Neural cell (in vitro differentiated cells): ENCODE results near the gene SH3RF2. TPM values are rescaled to one million over a fixed set of nuclear protein-coding genes. Genes with fewer than 3 reads are reported as not detected.

ENCODE experiments used
- H2AFZ ChIP-seq: fragments of 200-600, 300-800 bp; sonication (generic), shearing (Covaris generic); 2 replicates; pipeline ENCODE4 v1.6.0; 2014; ENCODE audit warnings: low read depth, mild to moderate bottlenecking, antibody characterized with exemption, low read length, moderate library complexity
- H3F3A ChIP-seq: fragments of 200-600 bp; shearing (Covaris generic); 2 replicates; pipeline ENCODE4 v1.6.1; 2016; ENCODE audit warnings: mild to moderate bottlenecking, moderate library complexity, mixed read lengths, antibody characterized with exemption, low read length; ENCODE audit not compliant: insufficient read depth, poor library complexity, severe bottlenecking
- H3K27ac ChIP-seq: fragments of 200-600, 300-800 bp; sonication (generic), shearing (Covaris generic); 2 replicates; pipeline ENCODE4 v1.5.1; 2014; ENCODE audit warnings: mild to moderate bottlenecking, low read length, moderate library complexity
- H3K27me3 ChIP-seq: fragments of 300-800, 200-600 bp; sonication (generic), shearing (Covaris generic); 2 replicates; pipeline ENCODE4 v1.6.0; 2014; ENCODE audit warnings: mild to moderate bottlenecking, low read depth, low read length, moderate library complexity; ENCODE audit not compliant: insufficient read depth
- H3K36me3 ChIP-seq: fragments of 300-800, 200-600 bp; sonication (generic), shearing (Covaris generic); 2 replicates; pipeline ENCODE4 v1.5.1; 2014; ENCODE audit warnings: mild to moderate bottlenecking, antibody characterized with exemption, low read length, moderate library complexity; ENCODE audit not compliant: insufficient read depth
- H3K4me2 ChIP-seq: fragments of 300-800, 200-600 bp; sonication (generic), shearing (Covaris generic); 2 replicates; pipeline ENCODE4 v1.6.0; 2014; ENCODE audit warnings: mild to moderate bottlenecking, low read length
- H3K4me3 ChIP-seq: fragments of 300-800, 200-600 bp; sonication (generic), shearing (Covaris generic); 2 replicates; pipeline ENCODE4 v1.5.1; 2014; ENCODE audit warnings: mild to moderate bottlenecking, low read length, moderate library complexity
- H3K79me2 ChIP-seq: fragments of 200-600 bp; shearing (Covaris generic); replicated peaks from 2 replicates; pipeline ENCODE4 v1.6.0; 2014; ENCODE audit warnings: mild to moderate bottlenecking, low read length, moderate library complexity; ENCODE audit not compliant: insufficient read depth
- H3K9ac ChIP-seq: fragments of 300-800, 200-600 bp; sonication (generic), shearing (Covaris generic); 2 replicates; pipeline ENCODE4 v1.6.1; 2016; ENCODE audit warnings: mild to moderate bottlenecking, low read length, mixed read lengths
- H3K9me2 ChIP-seq: fragments of 200-600 bp; shearing (Covaris generic); 2 replicates; pipeline ENCODE4 v1.6.1; 2016; ENCODE audit warnings: mild to moderate bottlenecking, low read length, mixed read lengths; ENCODE audit not compliant: insufficient read depth
- H3K9me3 ChIP-seq: fragments of 200-600, 300-800 bp; sonication (generic), shearing (Covaris generic); 2 replicates; pipeline ENCODE4 v1.6.1; 2016; ENCODE audit warnings: mild to moderate bottlenecking, mixed run types, low read length, moderate library complexity, mixed read lengths
- H4K20me1 ChIP-seq: fragments of 200-600 bp; shearing (Covaris generic); 2 replicates; pipeline ENCODE4 v1.6.1; 2016; ENCODE audit warnings: mild to moderate bottlenecking, mixed run types; ENCODE audit not compliant: insufficient read depth
- EP300 ChIP-seq: fragments of 450-650 bp; conservative IDR thresholded peaks from 2 replicates; pipeline ENCODE4 v1.6.1; 2014; ENCODE audit warnings: antibody characterized with exemption, mild to moderate bottlenecking, moderate library complexity; ENCODE audit not compliant: poor library complexity, severe bottlenecking
- EZH2 ChIP-seq: fragments of 200-600, 300-800 bp; shearing (Covaris generic), sonication (generic); IDR thresholded peaks from 2 replicates; pipeline ENCODE4 v1.6.1; 2014; ENCODE audit warnings: antibody characterized with exemption, low read length, borderline replicate concordance, mild to moderate bottlenecking; ENCODE audit not compliant: insufficient read depth, poor library complexity, severe bottlenecking
- MXI1 ChIP-seq: fragments of 450-650 bp; conservative IDR thresholded peaks from 2 replicates; pipeline ENCODE4 v1.6.1; 2014; ENCODE audit warnings: antibody characterized with exemption, mild to moderate bottlenecking; ENCODE audit not compliant: poor library complexity, severe bottlenecking
- POLR2AphosphoS5 ChIP-seq: IDR thresholded peaks from 2 replicates; pipeline ENCODE4 v1.6.1; 2012
- RAD21 ChIP-seq: fragments of 450-650 bp; conservative IDR thresholded peaks from 2 replicates; pipeline ENCODE4 v1.6.1; 2014; ENCODE audit warnings: antibody characterized with exemption, mild to moderate bottlenecking, moderate library complexity
- SMC3 ChIP-seq: fragments of 450-650 bp; conservative IDR thresholded peaks from 2 replicates; pipeline ENCODE4 v1.6.1; 2014; ENCODE audit warnings: antibody characterized with exemption, mild to moderate bottlenecking, moderate library complexity; ENCODE audit not compliant: poor library complexity
- TAF1 ChIP-seq: IDR thresholded peaks from 2 replicates; pipeline ENCODE4 v1.6.1; 2012; ENCODE audit warnings: low read depth
- polyA plus RNA-seq: library from polyadenylated mRNA; depleted of rRNA; stranded (reverse); fragments of >200 nt; gene quantifications from 2 replicates; pipeline ENCODE4 v1.2.3, GENCODE V29; 2014
- TF ChIP-seq, protein P1 (sequence below): fragments of 450-650 bp; IDR thresholded peaks from 2 replicates; pipeline ENCODE4 v1.5.1; 2014; ENCODE audit warnings: antibody characterized with exemption, mild to moderate bottlenecking, moderate library complexity; ENCODE audit not compliant: poor library complexity, severe bottlenecking
- TF ChIP-seq, protein P2 (sequence below): IDR thresholded peaks from 2 replicates; pipeline ENCODE4 v1.6.1; 2012; ENCODE audit warnings: borderline replicate concordance

The SH3RF2 gene
- polyA plus RNA-seq, 1 donor from 2014 or later, result not detected

DNA sequence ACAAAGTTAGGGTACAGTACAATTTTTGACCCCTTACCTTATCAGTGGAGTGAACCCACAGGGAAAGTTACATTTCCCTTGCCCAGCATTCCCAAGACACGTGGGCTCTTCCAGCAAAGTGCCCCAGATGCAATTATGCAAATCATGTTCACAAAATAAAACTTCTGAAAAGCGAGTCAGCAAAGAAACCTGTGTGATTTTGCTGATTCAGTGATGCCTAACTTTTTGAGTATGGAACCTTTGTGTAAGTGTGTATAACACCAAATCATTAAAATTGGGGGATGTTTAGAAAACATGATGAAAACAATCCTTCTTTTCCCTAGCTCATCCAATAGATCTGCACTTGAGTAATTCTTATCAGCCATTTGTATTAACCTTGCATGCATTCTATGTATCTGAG lies 52.6 kb downstream of the SH3RF2 start:
- Histone ChIP-seq H3K9ac (no peak overlapping the region), H3F3A (no peaks in the 10 kb centered on the region), H3K79me2 (no peaks in the 10 kb centered on the region), H3K27ac (no peak overlapping the region), H3K9me2 (no peaks in the 10 kb centered on the region), H2AFZ (no peak overlapping the region), H3K9me3 (no peaks in the 10 kb centered on the region), H3K4me3 (no peak overlapping the region), H3K36me3 (no peaks in the 10 kb centered on the region), H3K27me3 (no peaks in the 10 kb centered on the region), H4K20me1 (no peaks in the 10 kb centered on the region), H3K4me2 (no peak overlapping the region)
- no peak for TF ChIP-seq RAD21
- no peak for TF ChIP-seq TAF1
- no peak for TF ChIP-seq MXI1
- no peak for TF ChIP-seq SMC3
- TF ChIP-seq POLR2AphosphoS5, result no peak
- no peak for TF ChIP-seq EP300
- no peak for TF ChIP-seq EZH2
- TF ChIP-seq, protein P1, sequence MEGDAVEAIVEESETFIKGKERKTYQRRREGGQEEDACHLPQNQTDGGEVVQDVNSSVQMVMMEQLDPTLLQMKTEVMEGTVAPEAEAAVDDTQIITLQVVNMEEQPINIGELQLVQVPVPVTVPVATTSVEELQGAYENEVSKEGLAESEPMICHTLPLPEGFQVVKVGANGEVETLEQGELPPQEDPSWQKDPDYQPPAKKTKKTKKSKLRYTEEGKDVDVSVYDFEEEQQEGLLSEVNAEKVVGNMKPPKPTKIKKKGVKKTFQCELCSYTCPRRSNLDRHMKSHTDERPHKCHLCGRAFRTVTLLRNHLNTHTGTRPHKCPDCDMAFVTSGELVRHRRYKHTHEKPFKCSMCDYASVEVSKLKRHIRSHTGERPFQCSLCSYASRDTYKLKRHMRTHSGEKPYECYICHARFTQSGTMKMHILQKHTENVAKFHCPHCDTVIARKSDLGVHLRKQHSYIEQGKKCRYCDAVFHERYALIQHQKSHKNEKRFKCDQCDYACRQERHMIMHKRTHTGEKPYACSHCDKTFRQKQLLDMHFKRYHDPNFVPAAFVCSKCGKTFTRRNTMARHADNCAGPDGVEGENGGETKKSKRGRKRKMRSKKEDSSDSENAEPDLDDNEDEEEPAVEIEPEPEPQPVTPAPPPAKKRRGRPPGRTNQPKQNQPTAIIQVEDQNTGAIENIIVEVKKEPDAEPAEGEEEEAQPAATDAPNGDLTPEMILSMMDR, result no peak

DNA sequence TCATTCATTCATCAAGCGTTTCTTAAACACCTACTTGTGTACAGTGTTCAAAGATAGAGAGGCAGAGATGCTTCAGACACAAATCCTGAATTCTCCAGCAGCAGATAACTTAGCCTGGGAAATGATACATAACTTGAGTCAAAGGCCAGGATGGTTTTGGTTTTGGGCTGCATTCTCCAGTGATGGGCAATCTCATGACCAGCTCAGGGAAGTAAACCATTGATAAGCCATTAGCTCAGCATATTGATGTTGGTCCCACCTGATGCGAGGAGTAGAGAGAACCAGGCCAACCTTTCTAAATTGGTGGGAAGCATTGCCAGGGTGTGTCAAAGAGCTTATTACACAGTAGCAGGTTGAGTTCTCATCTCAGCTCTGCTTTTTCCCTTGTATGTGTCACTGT lies 53.0 kb downstream of the SH3RF2 start:
- Histone ChIP-seq H3K9me2 (no peaks in the 10 kb centered on the region), H3F3A (no peaks in the 10 kb centered on the region), H3K9ac (no peak overlapping the region), H3K27ac (no peak overlapping the region), H3K27me3 (no peaks in the 10 kb centered on the region), H3K4me2 (no peak overlapping the region), H4K20me1 (no peaks in the 10 kb centered on the region), H3K79me2 (no peaks in the 10 kb centered on the region), H3K9me3 (no peaks in the 10 kb centered on the region), H3K4me3 (no peak overlapping the region), H3K36me3 (no peaks in the 10 kb centered on the region), H2AFZ (no peak overlapping the region)
- TF ChIP-seq SMC3, result no peak
- TF ChIP-seq EZH2, result no peak
- no peak for TF ChIP-seq RAD21
- no peak for TF ChIP-seq MXI1
- TF ChIP-seq, protein P2, sequence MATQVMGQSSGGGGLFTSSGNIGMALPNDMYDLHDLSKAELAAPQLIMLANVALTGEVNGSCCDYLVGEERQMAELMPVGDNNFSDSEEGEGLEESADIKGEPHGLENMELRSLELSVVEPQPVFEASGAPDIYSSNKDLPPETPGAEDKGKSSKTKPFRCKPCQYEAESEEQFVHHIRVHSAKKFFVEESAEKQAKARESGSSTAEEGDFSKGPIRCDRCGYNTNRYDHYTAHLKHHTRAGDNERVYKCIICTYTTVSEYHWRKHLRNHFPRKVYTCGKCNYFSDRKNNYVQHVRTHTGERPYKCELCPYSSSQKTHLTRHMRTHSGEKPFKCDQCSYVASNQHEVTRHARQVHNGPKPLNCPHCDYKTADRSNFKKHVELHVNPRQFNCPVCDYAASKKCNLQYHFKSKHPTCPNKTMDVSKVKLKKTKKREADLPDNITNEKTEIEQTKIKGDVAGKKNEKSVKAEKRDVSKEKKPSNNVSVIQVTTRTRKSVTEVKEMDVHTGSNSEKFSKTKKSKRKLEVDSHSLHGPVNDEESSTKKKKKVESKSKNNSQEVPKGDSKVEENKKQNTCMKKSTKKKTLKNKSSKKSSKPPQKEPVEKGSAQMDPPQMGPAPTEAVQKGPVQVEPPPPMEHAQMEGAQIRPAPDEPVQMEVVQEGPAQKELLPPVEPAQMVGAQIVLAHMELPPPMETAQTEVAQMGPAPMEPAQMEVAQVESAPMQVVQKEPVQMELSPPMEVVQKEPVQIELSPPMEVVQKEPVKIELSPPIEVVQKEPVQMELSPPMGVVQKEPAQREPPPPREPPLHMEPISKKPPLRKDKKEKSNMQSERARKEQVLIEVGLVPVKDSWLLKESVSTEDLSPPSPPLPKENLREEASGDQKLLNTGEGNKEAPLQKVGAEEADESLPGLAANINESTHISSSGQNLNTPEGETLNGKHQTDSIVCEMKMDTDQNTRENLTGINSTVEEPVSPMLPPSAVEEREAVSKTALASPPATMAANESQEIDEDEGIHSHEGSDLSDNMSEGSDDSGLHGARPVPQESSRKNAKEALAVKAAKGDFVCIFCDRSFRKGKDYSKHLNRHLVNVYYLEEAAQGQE, result no peak
- no peak for TF ChIP-seq EP300
- TF ChIP-seq, protein P1, result no peak
- TF ChIP-seq TAF1, result no peak
- no peak for TF ChIP-seq POLR2AphosphoS5
